ENCODE measurements around the gene PPP1R14C. TPM values are rescaled to one million over a fixed set of nuclear protein-coding genes. Genes with fewer than 3 reads are reported as not detected.
"Not testable (repeated sequence)": the region's sequence is repeated elsewhere in the genome, so short reads cannot be mapped to it uniquely, and the experiment has no call there.

PPP1R14C gene
- total and polyA plus RNA-seq, 4 donors, result 7.8 to 42.3 (median 26.4) TPM

DNA sequence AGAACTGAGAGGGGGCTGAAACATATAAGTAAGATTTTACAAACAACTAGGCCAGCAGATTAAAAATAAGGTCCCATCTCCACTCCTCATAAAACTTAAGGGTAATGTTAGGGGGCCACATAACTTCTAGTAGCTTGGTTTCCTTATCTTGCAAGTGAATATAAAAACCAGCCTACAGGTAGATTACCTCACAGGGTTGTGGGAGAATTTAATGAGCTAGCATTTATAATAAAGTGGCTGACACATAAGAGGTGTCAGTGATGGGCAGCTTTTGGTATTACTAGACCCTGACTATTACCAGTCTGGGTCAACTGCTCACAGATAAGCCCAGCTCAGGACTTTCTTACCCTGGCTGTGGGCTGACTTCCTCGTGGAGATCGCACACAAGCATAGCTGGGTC is 9.2 kb upstream of the PPP1R14C start:
- DNase-seq (ENCODE audit: low read depth in 4 of 6, low spot score in 6 of 6), result no peak
- Histone ChIP-seq H3K36me3 (ENCODE audit: control insufficient read depth, insufficient read depth, low read length) (no peaks in the 10 kb centered on the region), H3K9me3 (ENCODE audit: control insufficient read depth, insufficient read depth, low read length) (no peaks in the 10 kb centered on the region), H3K27ac (ENCODE audit: low read depth, low read length) (no peak overlapping the region), H3K4me3 (ENCODE audit: low read depth, low read length) (no peak overlapping the region), H3K4me1 (ENCODE audit: control insufficient read depth, insufficient read depth, low read length) (no peaks in the 10 kb centered on the region), H3K27me3 (ENCODE audit: control insufficient read depth, insufficient read depth, low read length) (no peaks in the 10 kb centered on the region)
- WGBS (ENCODE audit: insufficient coverage), result 89% methylated on average over 2 of the region's 2 CpGs

DNA sequence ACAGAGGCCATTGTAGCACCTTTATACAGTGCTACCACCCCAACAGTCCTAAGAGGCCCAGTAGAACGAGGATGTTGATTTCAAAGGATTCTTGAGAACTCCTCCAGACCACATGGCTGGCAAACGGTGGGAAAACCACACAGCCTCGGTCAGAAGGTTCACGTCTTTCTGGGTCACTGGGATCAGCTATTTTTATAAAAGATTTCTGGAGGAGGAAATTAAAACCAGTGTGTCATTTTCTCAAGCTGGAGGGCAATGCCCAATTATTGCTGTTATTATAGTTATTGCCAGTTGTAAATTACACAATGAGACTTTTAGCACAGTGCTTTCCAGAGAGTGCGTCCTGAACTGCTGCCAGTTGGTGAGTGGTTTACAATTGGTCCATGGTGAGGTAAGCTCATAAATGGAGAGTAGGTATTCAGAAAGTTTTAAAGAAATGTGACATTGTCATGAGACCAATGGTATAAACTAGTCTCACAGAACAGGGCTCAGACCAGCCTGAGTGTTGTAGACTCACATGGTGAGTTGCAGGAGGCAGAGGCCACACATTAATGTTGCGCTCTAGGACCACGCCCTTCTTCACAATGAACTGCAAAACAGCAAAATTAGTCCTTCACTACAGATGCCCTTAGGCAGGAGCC is 8.4 kb upstream of the PPP1R14C start:
- Histone ChIP-seq H3K4me3 (ENCODE audit: low read depth, low read length) (no peak overlapping the region), H3K4me1 (ENCODE audit: control insufficient read depth, insufficient read depth, low read length) (no peaks in the 10 kb centered on the region), H3K9me3 (ENCODE audit: control insufficient read depth, insufficient read depth, low read length) (no peaks in the 10 kb centered on the region), H3K27ac (ENCODE audit: low read depth, low read length) (no peak overlapping the region), H3K27me3 (ENCODE audit: control insufficient read depth, insufficient read depth, low read length) (no peaks in the 10 kb centered on the region), H3K36me3 (ENCODE audit: control insufficient read depth, insufficient read depth, low read length) (no peaks in the 10 kb centered on the region)
- WGBS (ENCODE audit: insufficient coverage), result 74% methylated on average over 3 of the region's 7 CpGs
- peak in 1 of 6 donors; percentile 44 for DNase-seq (ENCODE audit: low read depth in 4 of 6, low spot score in 6 of 6)

DNA sequence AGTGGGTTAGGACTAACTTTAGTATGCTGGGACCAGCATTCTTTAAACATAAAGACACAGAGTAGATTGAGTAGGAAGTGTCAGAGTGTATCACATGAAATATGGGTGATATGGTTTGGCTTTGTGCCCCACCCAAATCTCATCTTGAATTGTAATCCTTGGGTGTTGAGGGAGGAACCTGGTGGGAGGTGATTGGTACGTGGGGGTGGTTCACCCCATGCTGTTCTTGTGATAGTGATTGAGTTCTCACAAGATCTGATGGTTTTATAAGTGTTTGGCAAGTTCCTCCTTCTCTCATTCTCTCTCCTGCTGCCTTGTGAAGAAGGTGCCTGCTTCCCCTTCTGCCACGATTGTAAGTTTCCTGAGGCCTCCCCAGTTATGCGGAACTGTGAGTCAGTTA is 5.1 kb upstream of the PPP1R14C start:
- not testable (repeated sequence) for H3K36me3 ChIP-seq (ENCODE audit: control insufficient read depth, insufficient read depth, low read length); DNase-seq (ENCODE audit: low read depth in 4 of 6, low spot score in 6 of 6); H3K27me3 ChIP-seq (ENCODE audit: control insufficient read depth, insufficient read depth, low read length); H3K4me3 ChIP-seq (ENCODE audit: low read depth, low read length); H3K27ac ChIP-seq (ENCODE audit: low read depth, low read length); H3K9me3 ChIP-seq (ENCODE audit: control insufficient read depth, insufficient read depth, low read length)
- WGBS (ENCODE audit: insufficient coverage), result 50% methylated on average over 1 of the region's 3 CpGs
- peaks cover 13% of the 10 kb centered on the region for H3K4me1 ChIP-seq (ENCODE audit: control insufficient read depth, insufficient read depth, low read length)

DNA sequence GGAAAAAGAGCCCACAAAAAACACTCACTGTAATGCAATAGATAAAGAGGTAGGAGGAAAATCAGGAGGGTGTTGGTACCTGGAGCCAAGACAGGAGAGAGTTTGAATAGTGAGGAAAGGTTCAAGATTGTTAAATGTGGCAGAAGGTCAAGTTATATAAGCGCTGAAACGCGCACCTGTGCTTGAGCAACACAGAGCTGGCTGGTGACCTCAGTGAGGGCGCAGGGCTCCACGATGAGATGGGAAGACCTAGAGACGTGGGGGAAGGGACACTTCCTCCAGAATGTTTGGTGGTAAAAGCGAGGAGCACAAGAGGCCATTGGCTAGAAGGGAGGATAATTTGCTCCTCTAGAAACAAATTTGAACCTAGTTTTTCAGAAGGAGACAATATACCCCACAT is 4.2 kb upstream of the PPP1R14C start:
- Histone ChIP-seq H3K4me3 (ENCODE audit: low read depth, low read length) (no peak overlapping the region), H3K27me3 (ENCODE audit: control insufficient read depth, insufficient read depth, low read length) (peaks cover 10% of the 10 kb centered on the region), H3K27ac (ENCODE audit: low read depth, low read length) (no peak overlapping the region), H3K4me1 (ENCODE audit: control insufficient read depth, insufficient read depth, low read length) (peaks cover 18% of the 10 kb centered on the region), H3K36me3 (ENCODE audit: control insufficient read depth, insufficient read depth, low read length) (no peaks in the 10 kb centered on the region), H3K9me3 (ENCODE audit: control insufficient read depth, insufficient read depth, low read length) (no peaks in the 10 kb centered on the region)
- DNase-seq (ENCODE audit: low read depth in 4 of 6, low spot score in 6 of 6), result no peak
- 92% methylated on average over 4 of the region's 7 CpGs for WGBS (ENCODE audit: insufficient coverage)

DNA sequence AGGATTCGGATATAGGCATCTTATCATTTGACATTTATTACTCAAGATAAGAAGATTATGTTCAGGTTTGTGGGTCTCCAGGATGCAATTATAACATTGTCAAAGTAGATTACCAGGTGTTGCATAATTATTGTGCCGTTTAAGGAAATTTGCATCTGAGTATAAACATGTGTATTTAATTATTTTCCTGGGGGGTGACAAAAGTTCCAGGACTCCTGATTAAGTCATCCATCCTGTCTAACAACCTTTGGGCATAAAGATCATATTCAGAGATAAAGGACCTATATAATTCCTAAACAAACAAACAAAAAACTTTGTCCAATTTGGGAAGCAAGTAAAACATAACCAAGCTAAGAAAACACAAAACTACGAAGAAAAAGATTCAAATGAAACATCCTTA is 3.3 kb upstream of the PPP1R14C start:
- WGBS (ENCODE audit: insufficient coverage), result no CpG with 5 or more reads among the region's 3 CpGs

DNA sequence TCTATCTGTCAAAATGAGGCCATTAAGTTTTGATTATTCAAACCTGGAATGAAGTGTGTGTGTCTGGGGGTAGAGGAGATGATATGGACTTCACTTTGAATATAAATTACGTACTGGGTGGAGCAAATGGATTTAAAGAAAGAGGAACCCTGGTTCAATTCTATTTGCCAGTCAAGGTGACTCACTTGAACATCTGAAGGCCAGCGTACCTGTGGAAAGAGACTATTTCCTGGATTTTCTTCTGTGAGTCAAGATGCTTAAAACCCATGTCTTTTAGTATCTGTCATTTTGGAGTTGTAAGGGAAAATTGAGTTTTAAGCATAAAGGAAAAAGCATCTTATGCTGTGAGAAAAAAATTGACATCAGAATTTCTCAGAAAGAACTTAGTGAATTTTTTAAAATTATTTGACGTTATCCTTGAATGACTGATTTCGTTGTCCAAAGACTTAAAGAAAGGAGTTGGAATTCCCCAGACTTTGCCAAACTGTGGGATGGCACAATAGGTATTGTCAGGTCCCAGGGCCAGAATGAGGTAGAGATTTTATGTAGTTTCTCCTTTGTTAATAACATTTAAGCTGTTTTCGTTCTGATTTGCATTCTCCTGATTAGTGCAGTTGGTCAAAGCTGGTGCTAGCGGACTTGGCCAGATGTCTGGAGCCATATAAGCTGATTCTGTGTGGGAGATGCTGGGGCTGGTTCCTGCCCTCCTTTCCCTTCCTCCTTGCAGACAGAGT is 2.4 kb upstream of the PPP1R14C start:
- 86% methylated on average over 5 of the region's 6 CpGs for WGBS (ENCODE audit: insufficient coverage)
- H3K4me3 ChIP-seq (ENCODE audit: low read depth, low read length), result no peak overlapping the region
- peaks cover 25% of the 10 kb centered on the region for H3K27me3 ChIP-seq (ENCODE audit: control insufficient read depth, insufficient read depth, low read length)

More for the DNA sequence above, 3.3 kb upstream of the PPP1R14C start:
- Histone ChIP-seq H3K9me3 (ENCODE audit: control insufficient read depth, insufficient read depth, low read length) (no peaks in the 10 kb centered on the region), H3K27me3 (ENCODE audit: control insufficient read depth, insufficient read depth, low read length) (peaks cover 18% of the 10 kb centered on the region), H3K4me1 (ENCODE audit: control insufficient read depth, insufficient read depth, low read length) (peaks cover 24% of the 10 kb centered on the region), H3K27ac (ENCODE audit: low read depth, low read length) (no peak overlapping the region), H3K4me3 (ENCODE audit: low read depth, low read length) (no peak overlapping the region), H3K36me3 (ENCODE audit: control insufficient read depth, insufficient read depth, low read length) (no peaks in the 10 kb centered on the region)
- DNase-seq (ENCODE audit: low read depth in 4 of 6, low spot score in 6 of 6), result peak in 1 of 6 donors; percentile 41

DNA sequence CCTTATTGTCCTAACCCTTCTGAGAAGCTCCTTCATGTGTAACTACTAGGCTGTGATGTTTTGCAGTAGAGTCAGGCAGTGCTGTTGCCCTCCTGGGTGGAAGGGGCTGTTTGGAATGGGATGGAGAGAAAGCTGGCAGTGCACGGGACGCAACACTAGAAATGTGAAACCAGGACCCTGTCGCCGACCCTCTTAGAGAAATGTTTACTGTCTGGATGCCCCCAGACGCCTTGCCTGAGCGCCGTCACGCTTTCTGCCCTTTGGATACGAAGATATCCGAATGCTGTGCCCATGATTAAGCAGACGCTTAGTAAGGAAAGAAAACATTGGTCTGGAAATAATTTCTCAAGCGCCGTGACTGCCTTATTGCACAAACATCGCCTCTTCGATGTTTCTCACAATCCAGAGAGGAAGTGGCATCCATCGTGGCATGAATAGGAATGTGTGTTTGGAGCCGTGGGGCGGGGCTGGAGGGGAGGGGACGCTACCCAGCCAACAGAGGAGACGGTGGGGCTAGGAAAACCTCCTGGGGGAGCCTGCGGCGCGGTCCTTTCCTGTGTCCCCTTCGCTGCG is 661 bp upstream of the PPP1R14C start:
- Histone ChIP-seq H3K36me3 (ENCODE audit: control insufficient read depth, insufficient read depth, low read length) (no peaks in the 10 kb centered on the region), H3K9me3 (ENCODE audit: control insufficient read depth, insufficient read depth, low read length) (no peaks in the 10 kb centered on the region), H3K27ac (ENCODE audit: low read depth, low read length) (peak overlapping the region; percentile 77), H3K27me3 (ENCODE audit: control insufficient read depth, insufficient read depth, low read length) (peaks cover 33% of the 10 kb centered on the region), H3K4me3 (ENCODE audit: low read depth, low read length) (peak overlapping the region; percentile 52), H3K4me1 (ENCODE audit: control insufficient read depth, insufficient read depth, low read length) (peaks cover 25% of the 10 kb centered on the region)
- DNase-seq (ENCODE audit: low read depth in 4 of 6, low spot score in 6 of 6), result peak in 4 of 6 donors; percentile 50 to 91 (median 70)
- under 1% methylated on average over 19 of the region's 25 CpGs for WGBS (ENCODE audit: insufficient coverage)

More for the DNA sequence above, 2.4 kb upstream of the PPP1R14C start:
- Histone ChIP-seq H3K4me1 (ENCODE audit: control insufficient read depth, insufficient read depth, low read length) (peaks cover 24% of the 10 kb centered on the region), H3K27ac (ENCODE audit: low read depth, low read length) (no peak overlapping the region), H3K9me3 (ENCODE audit: control insufficient read depth, insufficient read depth, low read length) (no peaks in the 10 kb centered on the region), H3K36me3 (ENCODE audit: control insufficient read depth, insufficient read depth, low read length) (no peaks in the 10 kb centered on the region)
- DNase-seq (ENCODE audit: low read depth in 4 of 6, low spot score in 6 of 6), result no peak

DNA sequence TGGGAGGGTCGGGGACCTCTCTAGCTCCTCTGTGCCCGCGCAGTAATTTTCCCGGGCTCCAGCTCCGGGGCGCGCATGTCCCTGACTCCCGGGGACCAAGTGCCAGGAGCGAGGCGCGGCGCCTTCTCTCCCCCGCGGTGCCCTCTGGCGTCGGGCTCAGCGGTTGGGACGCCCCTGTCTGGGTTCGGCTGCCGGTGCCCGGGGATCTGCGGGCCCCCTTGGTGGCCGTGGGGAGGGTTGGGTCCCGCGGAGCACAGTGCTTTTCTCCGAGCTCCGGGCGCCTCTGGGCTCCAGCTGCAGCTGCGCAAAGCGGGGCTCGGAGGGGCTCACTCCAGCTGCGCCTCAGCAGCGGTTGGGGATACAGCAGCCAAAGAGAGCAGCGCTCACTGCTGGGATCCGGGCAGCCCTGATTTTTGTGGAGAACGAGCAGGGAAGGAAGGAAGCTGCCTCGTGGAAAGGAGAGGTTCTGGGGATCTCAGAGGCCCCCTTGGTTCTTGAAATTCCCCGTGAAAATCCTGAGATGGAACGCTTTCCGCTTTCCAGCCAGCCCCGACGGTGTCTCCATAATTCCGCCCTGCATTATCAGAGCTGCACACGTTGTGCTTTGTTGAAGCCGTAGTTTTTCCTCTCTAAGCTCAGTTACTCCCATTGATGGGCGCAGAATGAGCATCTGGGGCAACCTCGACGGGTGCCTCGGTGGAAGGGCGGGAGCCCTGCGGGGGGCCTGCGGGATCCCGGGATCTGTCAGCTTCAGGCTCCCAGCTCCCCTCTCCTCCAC is 861 bp downstream of the PPP1R14C start:
- no peaks in the 10 kb centered on the region for H3K9me3 ChIP-seq (ENCODE audit: control insufficient read depth, insufficient read depth, low read length)
- under 1% methylated on average over 49 of the region's 53 CpGs for WGBS (ENCODE audit: insufficient coverage)
- H3K27ac ChIP-seq (ENCODE audit: low read depth, low read length), result peak overlapping the region; percentile 55
- no peaks in the 10 kb centered on the region for H3K36me3 ChIP-seq (ENCODE audit: control insufficient read depth, insufficient read depth, low read length)
- H3K4me3 ChIP-seq (ENCODE audit: low read depth, low read length), result peak overlapping the region; percentile 58
- DNase-seq (ENCODE audit: low read depth in 4 of 6, low spot score in 6 of 6), result peak in 4 of 6 donors; percentile 26 to 78 (median 59)
- H3K4me1 ChIP-seq (ENCODE audit: control insufficient read depth, insufficient read depth, low read length), result peaks cover 27% of the 10 kb centered on the region
- H3K27me3 ChIP-seq (ENCODE audit: control insufficient read depth, insufficient read depth, low read length), result peaks cover 33% of the 10 kb centered on the region

DNA sequence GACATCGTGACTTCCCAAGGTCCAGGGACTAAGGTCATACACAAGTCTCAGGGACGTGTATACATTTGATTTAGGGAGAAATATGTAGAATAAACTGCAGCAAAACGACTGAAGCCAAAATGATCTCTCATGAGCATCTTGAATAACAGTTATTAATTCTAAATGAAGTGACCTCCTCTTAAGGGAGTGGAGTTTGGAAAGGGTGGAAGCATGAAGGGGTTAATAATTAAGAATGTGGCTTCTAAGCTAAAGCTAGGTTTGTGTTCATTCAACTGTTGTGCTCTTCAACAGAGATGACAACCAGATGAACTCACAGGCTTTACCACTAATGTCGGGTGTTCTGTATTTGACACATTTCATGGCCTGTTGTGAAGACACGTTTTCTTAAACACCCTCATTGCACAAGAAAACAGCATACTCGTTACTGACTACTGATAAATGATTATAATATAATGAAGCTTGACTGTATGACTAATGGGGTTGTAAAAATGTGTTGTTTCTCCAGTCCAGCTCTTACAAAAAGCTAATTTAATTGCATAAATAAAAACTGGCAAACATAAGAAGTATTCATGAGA is 1.5 kb downstream of the PPP1R14C start:
- peak overlapping the region; percentile 55 for H3K27ac ChIP-seq (ENCODE audit: low read depth, low read length)
- H3K27me3 ChIP-seq (ENCODE audit: control insufficient read depth, insufficient read depth, low read length), result peaks cover 33% of the 10 kb centered on the region
- no CpG with 5 or more reads among the region's 6 CpGs for WGBS (ENCODE audit: insufficient coverage)
- no peaks in the 10 kb centered on the region for H3K36me3 ChIP-seq (ENCODE audit: control insufficient read depth, insufficient read depth, low read length)
- DNase-seq (ENCODE audit: low read depth in 4 of 6, low spot score in 6 of 6), result peak in 3 of 6 donors; percentile 23 to 57 (median 34)
- H3K4me3 ChIP-seq (ENCODE audit: low read depth, low read length), result peak overlapping the region; percentile 58
- peaks cover 27% of the 10 kb centered on the region for H3K4me1 ChIP-seq (ENCODE audit: control insufficient read depth, insufficient read depth, low read length)
- no peaks in the 10 kb centered on the region for H3K9me3 ChIP-seq (ENCODE audit: control insufficient read depth, insufficient read depth, low read length)
